ENCODE results near the gene TPI1. TPM values are rescaled to one million over a fixed set of nuclear protein-coding genes. Genes with fewer than 3 reads are reported as not detected.

Gene TPI1
- total and polyA plus RNA-seq, 9 donors, result 136 to 594 (median 295) TPM

- DNase-seq, result no peak
- TF ChIP-seq POLR2A (IDR thresholded peaks at IDR 0.05) (no peak), CTCF (IDR thresholded peaks at IDR 0.05) (no peak), EP300 (IDR thresholded peaks at IDR 0.05) (no peak)
- H3K27ac ChIP-seq, result no peak overlapping the region
- H3K4me3 ChIP-seq, result no peak overlapping the region
- H3K36me3 ChIP-seq, result no peaks in the 10 kb centered on the region
- intact Hi-C loops (cut with DNase I), result no loop called here
- no peaks in the 10 kb centered on the region for H3K9me3 ChIP-seq
- no peaks in the 10 kb centered on the region for H3K4me1 ChIP-seq (ENCODE audit: insufficient read depth)
- WGBS, 3 donors, result 51 to 69% (median 52%) methylated on average over 6 of the region's 6 CpGs
- H3K27me3 ChIP-seq, result no peaks in the 10 kb centered on the region
Observed at GRCh38 chr12:6896846-6897435, 29.6 kb downstream of the TPI1 start.

DNA sequence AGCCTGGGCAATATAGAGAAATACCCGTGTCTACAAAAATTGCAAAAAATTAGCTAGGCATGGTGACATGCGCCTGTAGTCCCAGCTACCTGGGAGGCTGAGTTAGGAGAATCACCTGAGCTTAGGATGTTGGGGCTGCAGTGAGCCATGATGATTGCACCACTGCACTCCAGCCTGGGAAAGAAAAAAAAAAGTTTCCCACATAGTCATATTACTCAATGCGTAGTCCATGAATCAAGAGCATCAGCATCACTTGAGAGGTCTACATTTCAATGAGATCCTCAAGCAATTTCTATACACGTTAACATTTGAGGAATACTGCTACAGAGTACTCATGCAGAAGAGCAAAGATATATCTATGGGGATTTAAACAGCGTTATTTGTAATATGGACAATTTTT is 32.1 kb downstream of the TPI1 start:
- Histone ChIP-seq H3K4me1 (ENCODE audit: insufficient read depth) (no peaks in the 10 kb centered on the region), H3K4me3 (no peak overlapping the region), H3K36me3 (no peaks in the 10 kb centered on the region), H3K27me3 (no peaks in the 10 kb centered on the region), H3K27ac (no peak overlapping the region), H3K9me3 (no peaks in the 10 kb centered on the region)
- 73 to 86% (median 81%) methylated on average over 5 of the region's 5 CpGs for WGBS, 3 donors
- intact Hi-C loops (cut with DNase I), result no loop called here
- no peak for TF ChIP-seq POLR2A (IDR thresholded peaks at IDR 0.05)
- no peak for TF ChIP-seq EP300 (IDR thresholded peaks at IDR 0.05)
- no peak for TF ChIP-seq CTCF (IDR thresholded peaks at IDR 0.05)
- DNase-seq, result no peak

- Histone ChIP-seq H3K27ac (no peak overlapping the region), H3K4me1 (ENCODE audit: insufficient read depth) (no peaks in the 10 kb centered on the region), H3K9me3 (no peaks in the 10 kb centered on the region), H3K36me3 (no peaks in the 10 kb centered on the region), H3K4me3 (no peak overlapping the region), H3K27me3 (no peaks in the 10 kb centered on the region)
- WGBS, 3 donors, result 52 to 61% (median 56%) methylated on average over 10 of the region's 10 CpGs
- DNase-seq, result no peak
- intact Hi-C loops (cut with DNase I), result no loop called here
- TF ChIP-seq EP300 (IDR thresholded peaks at IDR 0.05), result no peak
- TF ChIP-seq POLR2A (IDR thresholded peaks at IDR 0.05), result no peak
- TF ChIP-seq CTCF (IDR thresholded peaks at IDR 0.05), result no peak
Observed at GRCh38 chr12:6899837-6900519, 32.6 kb downstream of the TPI1 start.

GRCh38 chr12:6902448-6902847 is 35.1 kb downstream of the TPI1 start:
- DNase-seq, result no peak
- 79 to 83% (median 80%) methylated on average over 4 of the region's 4 CpGs for WGBS, 3 donors
- Histone ChIP-seq H3K4me3 (no peak overlapping the region), H3K4me1 (ENCODE audit: insufficient read depth) (no peaks in the 10 kb centered on the region), H3K9me3 (no peaks in the 10 kb centered on the region), H3K36me3 (no peaks in the 10 kb centered on the region), H3K27ac (no peak overlapping the region), H3K27me3 (no peaks in the 10 kb centered on the region)
- intact Hi-C loops (cut with DNase I), result no loop called here
- TF ChIP-seq EP300 (IDR thresholded peaks at IDR 0.05) (no peak), POLR2A (IDR thresholded peaks at IDR 0.05) (no peak), CTCF (IDR thresholded peaks at IDR 0.05) (no peak)
